GM18870 (cell line): ENCODE measurements around the gene CEP170B.
"Not testable (repeated sequence)": the region's sequence is repeated elsewhere in the genome, so short reads cannot be mapped to it uniquely, and the experiment has no call there.

Experiments
- ATAC-seq: cut with Tn5 transposase; IDR thresholded peaks from one replicate; pipeline ENCODE4 v1.9.1; 2021; ENCODE audit warnings: moderate library complexity; ENCODE audit not compliant: unreplicated experiment

Gene CEP170B

DNA sequence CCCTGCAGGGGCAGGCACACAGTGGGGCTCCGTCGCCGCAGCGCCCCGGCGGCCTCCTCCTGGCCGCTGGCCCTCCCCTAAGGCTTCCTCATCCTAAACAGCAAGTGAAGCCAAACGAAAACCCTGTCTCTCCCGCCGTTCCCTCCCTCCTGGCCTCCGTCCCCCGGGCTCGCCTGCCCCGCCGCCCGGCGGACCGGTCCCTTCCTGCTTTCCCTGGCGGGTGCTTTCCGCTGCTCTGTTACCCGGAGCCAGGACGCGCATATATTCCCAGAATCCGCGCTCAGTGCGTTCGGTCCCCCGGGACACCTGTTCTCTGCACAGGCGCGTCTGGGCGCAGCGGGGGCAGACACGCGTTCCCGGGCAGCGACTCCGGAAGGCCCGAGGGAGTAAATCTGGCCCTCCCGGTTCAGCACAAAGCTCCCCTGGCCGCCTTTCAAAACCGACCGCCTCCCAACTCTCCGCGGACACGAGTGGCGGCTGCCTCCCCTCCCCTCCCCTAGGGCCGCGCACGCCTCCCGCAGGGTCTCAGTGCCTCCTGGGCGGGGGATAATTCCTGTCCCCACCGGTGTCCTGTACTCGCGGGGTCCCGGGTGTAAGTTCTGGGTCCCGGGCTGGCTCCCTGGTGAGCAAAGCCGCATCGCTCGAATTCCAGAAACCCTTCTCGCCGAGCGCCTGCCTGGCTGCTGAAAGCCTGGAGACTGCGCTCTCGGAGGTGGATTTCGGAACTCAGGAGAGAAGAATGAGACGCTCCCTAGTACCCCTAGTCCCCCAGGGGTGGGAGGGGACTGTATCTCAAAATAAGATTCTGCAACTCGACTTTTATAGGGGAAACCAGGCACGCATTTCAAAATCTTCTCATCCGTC, 21.4 kb upstream of the CEP170B start:
- no peak for ATAC-seq

DNA sequence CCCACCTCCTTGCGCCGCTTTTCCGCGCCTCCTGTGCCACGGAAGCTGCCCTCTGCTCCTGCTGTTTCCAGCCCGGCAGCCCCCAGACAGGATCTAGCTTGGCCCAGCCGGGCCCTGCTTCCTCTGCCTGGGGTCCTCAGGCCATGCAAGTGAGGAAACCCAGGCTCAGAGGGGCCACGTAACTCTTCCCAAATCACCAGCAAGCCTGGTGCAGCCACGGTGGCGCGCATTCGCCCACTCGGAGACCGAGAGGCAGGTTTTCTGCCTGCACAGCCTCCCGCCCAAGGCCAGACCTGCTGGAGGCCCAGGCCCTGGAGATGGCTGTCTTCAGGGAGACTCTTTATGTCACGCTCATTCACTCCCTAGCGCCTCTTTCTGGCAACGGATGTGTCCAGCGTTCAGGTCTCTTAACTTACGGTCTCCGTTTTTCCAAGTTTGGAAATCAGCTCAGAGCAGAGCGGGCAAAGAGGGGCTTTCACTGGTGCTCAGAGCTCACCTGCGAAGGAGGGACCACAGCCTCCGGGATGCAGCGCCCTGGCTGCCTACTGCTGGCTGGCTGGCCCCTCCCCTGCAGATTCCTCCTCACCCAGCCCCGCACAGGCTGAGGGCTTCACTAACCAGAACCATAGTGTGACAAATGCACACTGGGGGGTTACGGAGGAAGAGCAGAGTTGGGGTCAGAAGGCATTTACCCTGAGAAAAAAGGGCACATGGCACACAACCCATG, 20.6 kb upstream of the CEP170B start:
- no peak for ATAC-seq

- no peak for ATAC-seq
Observed at GRCh38 chr14:104845033-104845666, 19.9 kb upstream of the CEP170B start.

DNA sequence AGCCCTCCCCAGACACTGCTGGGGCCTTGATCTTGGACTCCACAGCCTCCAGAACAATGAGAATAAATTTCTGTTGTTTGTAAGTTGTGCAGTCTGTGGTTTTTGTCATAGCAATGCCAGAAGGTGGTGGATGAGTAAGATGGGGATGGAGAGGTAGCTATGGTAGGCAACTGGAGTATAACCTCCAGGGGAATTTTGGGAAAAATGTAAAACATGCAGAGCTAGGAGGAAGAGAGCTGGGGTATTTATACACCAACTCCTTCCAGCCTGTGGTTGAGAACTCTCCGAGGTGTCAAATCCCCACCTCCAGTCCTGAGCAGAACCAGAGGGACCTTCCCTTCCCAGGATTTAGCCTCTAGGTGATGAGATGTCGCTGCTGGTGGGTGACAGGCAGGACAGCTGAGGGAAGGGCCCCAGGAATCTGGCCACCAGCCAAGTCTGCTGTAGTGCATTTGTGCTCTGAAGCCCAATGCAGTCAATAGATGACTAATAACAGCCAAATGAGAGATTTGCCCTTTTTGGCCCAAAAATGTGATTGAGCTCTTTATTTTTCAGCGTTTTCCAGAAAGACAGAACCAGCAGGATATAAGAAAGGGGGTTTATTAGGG, 19.1 kb upstream of the CEP170B start:
- no peak for ATAC-seq

GRCh38 chr14:104852280-104852663, 12.8 kb upstream of the CEP170B start:
- no peak for ATAC-seq

DNA sequence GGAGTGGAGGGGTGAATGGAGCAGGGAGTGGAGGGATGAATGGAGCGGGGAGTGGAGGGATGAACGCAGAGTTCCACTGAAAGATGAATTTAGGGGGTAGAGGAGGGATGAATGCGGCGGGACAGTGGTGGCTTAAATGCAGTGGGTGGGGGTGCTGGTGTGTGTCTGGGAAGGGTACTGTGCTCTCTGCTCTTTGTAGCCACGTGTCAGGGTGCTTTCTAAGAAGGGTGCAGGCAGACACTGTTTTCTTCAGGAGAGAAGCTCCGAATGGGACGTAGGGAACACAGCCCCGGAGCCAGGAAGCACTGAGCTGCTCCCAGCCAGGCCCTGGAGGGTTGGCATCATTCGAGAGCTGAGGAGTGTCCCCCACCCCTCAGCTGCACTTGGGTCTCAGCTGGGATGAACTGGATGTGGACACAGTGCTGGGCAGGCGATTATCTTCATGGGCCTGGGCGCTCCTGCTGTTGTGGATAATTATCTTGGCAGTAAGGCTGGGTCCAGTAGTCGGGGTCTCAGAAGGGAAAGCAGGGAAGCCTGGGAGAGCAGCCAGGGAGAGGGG, 9.5 kb upstream of the CEP170B start:
- ATAC-seq: no peak

DNA sequence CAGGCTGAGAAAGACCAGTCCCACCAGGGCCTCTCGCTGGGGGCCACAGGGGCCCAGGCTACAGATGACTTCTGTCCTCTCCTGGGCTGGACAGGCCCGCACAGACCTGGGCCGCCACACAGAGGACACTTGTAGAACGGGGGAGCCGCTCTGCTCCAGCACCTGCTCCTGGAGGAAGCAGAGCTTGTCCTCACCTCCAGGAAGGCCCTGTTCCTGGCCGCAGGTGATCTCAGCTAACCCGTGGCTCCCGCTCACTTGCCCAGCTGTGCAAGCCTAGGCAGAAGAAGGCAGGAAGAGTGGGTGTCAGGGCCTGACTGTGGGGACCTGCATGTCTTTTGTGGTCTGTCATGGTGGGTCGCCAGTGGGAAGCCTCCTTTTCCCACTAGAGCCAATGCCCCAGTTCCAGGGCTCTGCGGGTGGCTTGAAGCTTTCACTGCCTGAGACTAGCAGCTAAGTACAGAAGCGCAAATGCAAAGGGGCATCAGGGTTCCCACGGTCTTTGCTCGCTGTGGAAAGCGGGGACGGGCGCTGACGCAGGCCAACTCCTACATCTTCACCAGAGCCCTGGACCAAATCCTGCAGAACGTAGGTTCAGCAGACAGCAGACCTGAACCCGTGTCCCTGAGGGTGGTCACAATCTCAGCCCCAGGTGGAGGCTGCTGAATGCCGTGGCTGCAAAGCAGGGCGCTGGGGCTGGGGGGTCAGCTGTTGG, 8.8 kb upstream of the CEP170B start:
- no peak for ATAC-seq

GRCh38 chr14:104856869-104857860, 7.9 kb upstream of the CEP170B start:
- no peak for ATAC-seq

- ATAC-seq: not testable (repeated sequence)
Observed at GRCh38 chr14:104857931-104858330, 7.1 kb upstream of the CEP170B start.

DNA sequence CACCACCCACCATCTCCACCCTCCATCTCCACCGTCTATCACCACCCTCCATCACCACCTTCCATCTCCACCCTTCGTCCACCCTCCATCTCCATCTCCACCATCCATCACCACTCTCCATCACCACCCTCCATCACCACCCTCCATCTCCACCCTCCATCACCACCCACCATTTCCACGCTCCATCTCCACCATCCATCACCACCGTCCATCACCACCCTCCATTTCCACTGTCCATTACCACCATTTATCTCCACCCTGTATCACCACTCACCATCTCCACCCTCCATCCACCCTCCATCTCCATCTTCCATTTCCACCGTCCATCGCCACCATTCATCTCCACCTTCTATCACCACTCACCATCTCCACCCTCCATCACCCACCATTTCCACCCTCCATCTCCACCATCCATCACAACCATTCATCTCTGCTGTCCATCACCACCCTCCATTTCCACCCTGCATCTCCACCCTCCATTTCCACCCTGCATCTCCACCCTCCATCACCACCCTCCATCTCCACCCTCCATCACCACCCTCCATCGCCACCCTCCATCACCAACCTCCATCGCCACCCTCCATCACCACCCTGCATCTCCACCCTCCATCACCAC, 6.1 kb upstream of the CEP170B start:
- no peak for ATAC-seq

GRCh38 chr14:104859900-104860299, 5.2 kb upstream of the CEP170B start:
- ATAC-seq: no peak

DNA sequence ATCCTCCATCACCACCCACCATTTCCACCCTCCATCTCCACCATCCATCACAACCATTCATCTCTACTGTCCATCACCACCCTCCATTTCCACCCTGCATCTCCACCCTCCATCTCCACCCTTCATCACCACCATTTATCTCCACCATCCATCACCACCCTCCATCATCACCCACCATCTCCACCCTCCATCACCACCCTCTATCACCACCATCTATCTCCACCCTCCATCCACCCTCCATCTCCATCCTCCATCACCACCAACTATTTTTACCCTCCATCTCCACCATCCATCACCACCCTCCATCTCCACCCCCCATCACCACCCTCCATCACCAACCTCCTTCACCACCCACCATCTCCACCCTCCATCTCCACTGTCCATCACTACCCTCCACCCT, 4.7 kb upstream of the CEP170B start:
- ATAC-seq: no peak

- ATAC-seq: no peak
Observed at GRCh38 chr14:104863131-104863862, 1.8 kb upstream of the CEP170B start.

- no peak for ATAC-seq
Observed at GRCh38 chr14:104863923-104864266, 1.2 kb upstream of the CEP170B start.

- ATAC-seq: no peak
Observed at GRCh38 chr14:104864267-104865080, 594 bp upstream of the CEP170B start.

DNA sequence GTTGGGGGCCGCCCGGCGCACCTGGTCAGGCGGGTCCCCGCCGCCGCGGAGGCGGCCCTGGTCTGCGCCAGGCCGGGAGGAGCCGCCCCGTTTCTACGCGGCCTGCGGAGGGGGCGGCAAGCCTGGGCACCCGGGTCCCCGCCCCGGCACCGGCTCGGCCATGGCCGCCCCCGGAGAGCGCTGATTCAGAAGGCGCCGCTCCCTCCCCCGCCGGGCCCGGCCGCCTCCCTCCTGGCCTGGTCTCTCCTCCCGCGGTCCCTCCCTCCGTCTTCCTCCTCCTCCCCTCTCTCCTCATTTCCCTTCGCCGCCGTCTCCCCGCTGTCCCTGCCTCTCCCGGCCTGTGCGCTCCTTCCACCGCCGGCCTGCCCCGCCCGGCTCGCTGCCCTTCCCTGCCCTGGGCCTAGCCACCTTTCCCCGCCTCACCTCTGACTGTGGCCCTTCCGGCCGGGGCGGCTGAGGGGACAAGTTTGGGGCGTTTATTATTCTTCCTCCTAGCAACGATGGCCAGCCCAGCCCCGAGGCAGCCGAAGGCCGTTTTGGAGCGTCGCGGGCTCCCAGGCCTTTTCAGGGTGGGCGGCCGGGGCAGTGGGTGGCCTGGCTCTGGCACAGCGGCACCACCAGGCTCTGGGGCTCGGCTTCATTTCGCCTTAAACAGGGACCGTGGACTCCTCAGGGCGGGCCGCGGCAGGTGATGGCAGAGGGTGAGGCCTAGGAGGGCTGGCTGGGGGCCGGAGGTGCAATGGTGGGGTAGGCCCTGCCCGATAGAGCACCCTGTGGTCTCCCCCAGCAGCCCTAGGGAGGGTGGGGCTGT, 768 bp downstream of the CEP170B start:
- no peak for ATAC-seq
